Activated CD8-positive, alpha-beta memory T cell treated with anti-CD3 and anti-CD28 coated beads for 1 hour (primary cell): ENCODE data around the gene OR52E4.

ENCODE experiments used
- DNase-seq, 2 donors: peaks; one replicate each; pipeline ENCODE4 v3.0.0-alpha.2; 2020; ENCODE audit warnings: low read depth in 1 of 2; ENCODE audit errors: extremely low read depth in 1 of 2

The OR52E4 gene

GRCh38 chr11:5880329-5880728 lies at the start of gene OR52E4:
Gene OR52E4 (plus strand): TSS chr11:5880629. CDS start chr11:5884293, 3,664 bp downstream.
- no peak for DNase-seq

- DNase-seq, result no peak
Observed at GRCh38 chr11:5831196-5831829, 49.1 kb upstream of the OR52E4 start.

GRCh38 chr11:5833446-5833845 lies 47.0 kb upstream of the OR52E4 start:
- no peak for DNase-seq

GRCh38 chr11:5837695-5838094 lies 42.7 kb upstream of the OR52E4 start:
- no peak for DNase-seq

- DNase-seq, result no peak
Observed at GRCh38 chr11:5841797-5842196, 38.6 kb upstream of the OR52E4 start, which contains the start of gene OR52E6. Gene OR52E6 (minus strand): TSS chr11:5841897. CDS start chr11:5841897, 0 bp downstream.

- DNase-seq, result no peak
Observed at GRCh38 chr11:5846701-5847100, 33.7 kb upstream of the OR52E4 start.

GRCh38 chr11:5847711-5848110 lies 32.7 kb upstream of the OR52E4 start:
- no peak for DNase-seq

- DNase-seq, result no peak
Observed at GRCh38 chr11:5851002-5851401, 29.4 kb upstream of the OR52E4 start.

GRCh38 chr11:5857590-5857989 lies 22.8 kb upstream of the OR52E4 start, which contains the start of gene OR52E8:
Gene OR52E8 (minus strand): TSS chr11:5857690. CDS start chr11:5857690, 0 bp downstream.
- no peak for DNase-seq

GRCh38 chr11:5865826-5866225 lies 14.6 kb upstream of the OR52E4 start:
- DNase-seq, result no peak

GRCh38 chr11:5878564-5878963 lies 1.9 kb upstream of the OR52E4 start:
- DNase-seq, result no peak

- DNase-seq, result no peak
Observed at GRCh38 chr11:5881756-5882155, 1.3 kb downstream of the OR52E4 start.

GRCh38 chr11:5887172-5887571 lies 6.7 kb downstream of the OR52E4 start:
- no peak for DNase-seq

- no peak for DNase-seq
Observed at GRCh38 chr11:5887661-5888060, 7.2 kb downstream of the OR52E4 start.

- DNase-seq, result no peak
Observed at GRCh38 chr11:5891216-5891800, 10.9 kb downstream of the OR52E4 start.

- no peak for DNase-seq
Observed at GRCh38 chr11:5892908-5893307, 12.5 kb downstream of the OR52E4 start, which contains the start of gene OR52E5. Gene OR52E5 (plus strand): TSS chr11:5893208. CDS start chr11:5900777, 7,569 bp downstream.

- DNase-seq, result no peak
Observed at GRCh38 chr11:5899534-5899933, 19.1 kb downstream of the OR52E4 start.

GRCh38 chr11:5910540-5910939 lies 30.1 kb downstream of the OR52E4 start:
- DNase-seq, result no peak

- no peak for DNase-seq
Observed at GRCh38 chr11:5922749-5923426, 42.5 kb downstream of the OR52E4 start.

- DNase-seq, result no peak
Observed at GRCh38 chr11:5923427-5923776, 43.0 kb downstream of the OR52E4 start.

- no peak for DNase-seq
Observed at GRCh38 chr11:5923794-5924193, 43.4 kb downstream of the OR52E4 start.

GRCh38 chr11:5928271-5928670 lies 47.8 kb downstream of the OR52E4 start:
- DNase-seq, result no peak
